ENCODE data around the gene PRRG3.

DNA sequence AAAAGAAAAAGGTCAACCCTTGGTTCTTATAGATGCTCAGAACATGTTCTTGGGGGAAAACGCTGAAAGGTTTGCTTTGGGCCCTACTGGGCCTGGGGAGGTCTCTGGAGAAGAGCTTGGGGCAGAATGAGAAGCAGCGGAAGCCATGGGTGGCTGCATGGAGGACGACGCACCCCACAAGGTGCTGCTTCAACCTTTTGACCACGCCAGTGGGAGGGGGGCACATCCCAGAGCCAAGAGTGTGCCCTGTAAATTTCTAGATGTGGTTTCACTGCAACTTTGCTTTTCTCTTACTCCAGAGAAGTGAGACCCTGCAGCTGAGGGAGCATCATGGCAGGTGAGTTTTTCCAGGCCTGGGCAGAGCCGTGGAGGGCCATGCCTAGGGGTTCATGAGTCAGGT is 3.2 kb downstream of the PRRG3 start:
- no peak for TF ChIP-seq SUZ12 (IDR thresholded peaks at IDR 0.05)
- TF ChIP-seq NFRKB (IDR thresholded peaks at IDR 0.05), result no peak
- TF ChIP-seq FOXM1 (IDR thresholded peaks at IDR 0.05; ENCODE audit: borderline replicate concordance), result no peak
- no peak for TF ChIP-seq ARNT (IDR thresholded peaks at IDR 0.05)
- no peak for TF ChIP-seq BHLHE40 (IDR thresholded peaks at IDR 0.05; ENCODE audit: borderline replicate concordance)
- no peak for TF ChIP-seq FOXK2 (IDR thresholded peaks at IDR 0.05)
- no peak for TF ChIP-seq ELF4 (IDR thresholded peaks at IDR 0.05)
- no peak for TF ChIP-seq SP1 (IDR thresholded peaks at IDR 0.05)
